ENCODE measurements around the gene IQGAP1.

Gene IQGAP1

DNA sequence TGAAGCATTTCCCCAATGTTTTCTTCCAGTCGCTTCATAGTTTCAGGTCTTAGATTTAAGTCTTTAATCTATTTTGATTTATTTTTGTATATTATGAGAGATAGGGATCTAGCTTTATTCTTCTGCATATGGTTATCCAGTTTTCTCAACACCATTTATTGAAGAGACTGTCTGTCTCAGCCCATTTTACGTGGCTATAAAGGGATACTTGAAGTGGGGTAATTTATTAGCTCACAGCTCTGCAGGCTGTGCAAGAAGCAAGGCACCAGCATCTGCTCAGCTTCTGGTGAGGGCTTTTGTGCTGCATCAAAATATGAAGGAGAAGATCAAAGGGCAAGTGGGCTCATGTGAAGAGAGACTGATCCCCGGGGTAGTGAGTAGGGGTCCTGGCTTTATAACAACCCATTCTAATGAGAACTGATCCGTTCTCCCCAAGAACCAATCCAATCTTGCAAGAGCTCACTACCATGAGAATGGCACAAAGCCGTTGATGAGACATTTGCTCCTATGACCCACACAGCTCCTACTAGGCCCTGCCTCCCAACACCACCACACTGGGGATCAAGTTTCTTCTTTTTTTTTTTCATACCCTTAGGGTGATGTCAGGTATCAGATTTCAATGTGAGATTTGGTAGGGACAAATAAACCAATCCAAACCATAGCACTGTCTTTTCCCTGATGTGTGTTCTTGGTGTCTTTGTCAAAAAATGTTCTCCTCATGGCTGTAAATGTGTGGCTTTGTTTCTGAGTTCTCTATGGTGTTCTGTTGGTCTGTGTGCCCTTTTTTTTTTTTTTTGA, 63.2 kb downstream of the IQGAP1 start:
- no peak overlapping the region for H3K4me3 ChIP-seq (replicated peaks; ENCODE audit: low read depth, low read length)
- DNase-seq (ENCODE audit: low read depth): no peak
- TF ChIP-seq, protein P1, sequence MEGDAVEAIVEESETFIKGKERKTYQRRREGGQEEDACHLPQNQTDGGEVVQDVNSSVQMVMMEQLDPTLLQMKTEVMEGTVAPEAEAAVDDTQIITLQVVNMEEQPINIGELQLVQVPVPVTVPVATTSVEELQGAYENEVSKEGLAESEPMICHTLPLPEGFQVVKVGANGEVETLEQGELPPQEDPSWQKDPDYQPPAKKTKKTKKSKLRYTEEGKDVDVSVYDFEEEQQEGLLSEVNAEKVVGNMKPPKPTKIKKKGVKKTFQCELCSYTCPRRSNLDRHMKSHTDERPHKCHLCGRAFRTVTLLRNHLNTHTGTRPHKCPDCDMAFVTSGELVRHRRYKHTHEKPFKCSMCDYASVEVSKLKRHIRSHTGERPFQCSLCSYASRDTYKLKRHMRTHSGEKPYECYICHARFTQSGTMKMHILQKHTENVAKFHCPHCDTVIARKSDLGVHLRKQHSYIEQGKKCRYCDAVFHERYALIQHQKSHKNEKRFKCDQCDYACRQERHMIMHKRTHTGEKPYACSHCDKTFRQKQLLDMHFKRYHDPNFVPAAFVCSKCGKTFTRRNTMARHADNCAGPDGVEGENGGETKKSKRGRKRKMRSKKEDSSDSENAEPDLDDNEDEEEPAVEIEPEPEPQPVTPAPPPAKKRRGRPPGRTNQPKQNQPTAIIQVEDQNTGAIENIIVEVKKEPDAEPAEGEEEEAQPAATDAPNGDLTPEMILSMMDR (IDR thresholded peaks at IDR 0.05; ENCODE audit: low read length, missing control alignments): no peak

DNA sequence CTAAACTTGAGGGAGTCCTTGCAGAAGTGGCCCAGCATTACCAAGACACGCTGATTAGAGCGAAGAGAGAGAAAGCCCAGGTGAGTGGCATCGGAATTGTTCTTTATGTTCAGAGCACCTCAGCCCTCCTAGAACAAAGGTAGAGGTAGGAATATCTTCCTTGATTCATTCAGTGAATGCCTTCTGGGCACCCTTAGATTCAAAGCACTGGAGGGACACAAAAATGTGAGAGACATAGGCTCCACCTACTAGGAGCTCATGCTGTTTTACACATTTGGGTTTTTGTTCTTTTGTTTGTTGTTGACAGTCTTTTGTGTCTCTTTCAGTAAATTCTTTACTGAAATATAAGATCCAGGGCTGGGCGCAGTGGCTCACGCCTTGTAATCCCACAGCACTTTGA, 68.2 kb downstream of the IQGAP1 start:
- no peak for DNase-seq (ENCODE audit: low read depth)
- H3K4me3 ChIP-seq (replicated peaks; ENCODE audit: low read depth, low read length): no peak overlapping the region
- TF ChIP-seq, protein P1 (IDR thresholded peaks at IDR 0.05; ENCODE audit: low read length, missing control alignments): no peak

DNA sequence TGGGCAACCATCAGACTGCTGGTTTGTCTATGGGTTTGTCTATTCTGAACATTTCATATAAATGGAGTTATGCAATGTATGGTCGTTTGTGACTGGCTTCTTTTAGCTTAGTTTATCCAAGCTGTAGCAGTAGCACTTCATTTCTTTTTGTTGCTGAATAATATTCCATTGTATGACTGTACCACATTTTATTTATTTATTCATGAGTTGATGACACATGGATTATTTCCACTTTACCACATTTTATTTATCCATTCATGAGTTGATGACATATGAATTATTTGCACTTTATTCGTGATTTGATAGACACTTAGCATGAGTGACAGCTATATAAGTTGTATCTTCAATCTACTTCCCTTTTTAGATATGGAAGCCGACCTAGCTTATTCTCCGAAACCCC, 70.0 kb downstream of the IQGAP1 start:
- DNase-seq (ENCODE audit: low read depth): no peak
- TF ChIP-seq, protein P1 (IDR thresholded peaks at IDR 0.05; ENCODE audit: low read length, missing control alignments): no peak
- no peak overlapping the region for H3K4me3 ChIP-seq (replicated peaks; ENCODE audit: low read depth, low read length)

DNA sequence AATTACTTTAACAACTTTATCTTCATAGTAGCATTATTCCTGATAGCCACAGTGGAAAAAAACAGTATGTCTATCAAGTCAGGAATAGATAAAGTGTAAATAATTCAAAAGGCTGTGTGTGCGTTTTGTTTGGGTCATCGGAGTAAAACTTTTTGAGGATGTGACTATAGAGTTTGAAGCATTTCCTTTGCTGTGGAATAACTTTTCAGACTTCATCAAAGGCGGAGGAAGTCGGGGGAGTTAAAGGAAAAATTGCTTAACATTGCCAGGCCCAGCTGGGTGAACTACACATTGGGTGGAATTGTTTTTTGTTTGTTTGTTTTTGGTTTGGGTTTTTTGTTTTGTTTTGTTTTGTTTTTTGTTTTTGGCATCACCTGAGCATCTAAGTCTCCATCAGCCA, 71.3 kb downstream of the IQGAP1 start:
- TF ChIP-seq, protein P1 (IDR thresholded peaks at IDR 0.05; ENCODE audit: low read length, missing control alignments): no peak
- DNase-seq (ENCODE audit: low read depth): peak; percentile 85
- H3K4me3 ChIP-seq (replicated peaks; ENCODE audit: low read depth, low read length): no peak overlapping the region

DNA sequence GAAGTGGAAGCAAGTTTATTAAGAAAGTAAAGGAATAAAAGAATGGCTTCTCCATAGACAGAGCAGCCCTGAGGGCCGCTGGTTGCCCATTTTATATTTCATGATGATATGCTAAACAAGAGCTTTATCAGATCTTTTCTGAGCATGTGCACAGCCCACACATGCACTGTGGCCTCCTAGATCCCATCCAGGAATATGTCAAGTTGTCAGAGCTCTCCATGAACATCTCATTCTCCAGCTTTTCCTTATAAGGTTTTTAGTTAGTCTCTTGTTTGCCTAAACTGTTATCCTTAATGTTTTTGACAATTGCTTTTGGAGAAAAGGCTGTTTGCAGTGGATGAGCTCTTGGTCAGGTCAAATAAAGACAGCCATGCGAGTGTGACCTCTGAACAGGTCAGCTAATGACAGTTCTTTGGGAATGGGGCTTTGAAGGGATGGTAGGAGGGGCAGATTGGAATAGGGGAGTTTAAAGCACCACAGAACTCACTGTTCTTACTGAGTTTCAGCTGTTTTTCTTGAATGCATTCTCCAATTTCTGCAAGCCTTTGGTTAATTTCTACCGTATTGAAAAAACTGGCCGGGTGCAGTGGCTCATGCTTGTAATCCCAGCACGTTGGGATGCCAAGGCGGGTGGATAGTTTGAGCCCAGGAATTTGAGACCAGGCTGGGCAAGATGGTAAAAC, 72.2 kb downstream of the IQGAP1 start:
- DNase-seq (ENCODE audit: low read depth): peak; percentile 47
- TF ChIP-seq, protein P1 (IDR thresholded peaks at IDR 0.05; ENCODE audit: low read length, missing control alignments): no peak
- no peak overlapping the region for H3K4me3 ChIP-seq (replicated peaks; ENCODE audit: low read depth, low read length)

DNA sequence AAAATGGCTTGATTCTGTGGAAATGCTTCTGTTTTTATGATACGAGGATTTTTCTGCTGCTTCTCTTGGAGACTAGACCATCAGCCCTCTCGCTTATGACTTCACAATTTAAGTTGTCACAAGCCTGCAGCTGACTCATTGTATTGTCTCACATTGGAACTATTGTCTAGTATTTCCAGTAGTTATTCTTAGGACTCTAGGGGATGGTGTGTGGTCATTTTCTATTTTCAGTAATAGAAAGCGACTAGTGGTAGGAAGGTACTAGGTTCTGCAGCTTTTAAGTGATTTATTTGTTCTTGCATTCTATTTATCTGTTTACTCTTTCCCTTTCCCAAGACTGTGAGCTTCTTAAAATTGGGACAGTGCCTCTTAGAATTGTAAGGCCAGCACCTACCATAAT, 75.3 kb downstream of the IQGAP1 start:
- no peak overlapping the region for H3K4me3 ChIP-seq (replicated peaks; ENCODE audit: low read depth, low read length)
- TF ChIP-seq, protein P1 (IDR thresholded peaks at IDR 0.05; ENCODE audit: low read length, missing control alignments): peak; percentile 15
- peak; percentile 95 for DNase-seq (ENCODE audit: low read depth)
